AG04450 (cell line): ENCODE results near the gene AEBP1. TPM values are rescaled to one million over a fixed set of nuclear protein-coding genes. Genes with fewer than 3 reads are reported as not detected.

Experiments used
- CTCF ChIA-PET: fragments of 300-600, 350-600 bp; formaldehyde crosslinking; extraction: SDS; loops from one replicate; lab custom pipeline; 2022; ENCODE audit warnings: antibody characterized with exemption, inconsistent platforms; lab: Charles Lee
- POLR2A ChIA-PET: fragments of 350-600 bp; formaldehyde crosslinking; extraction: SDS; loops from one replicate; lab custom pipeline; 2021; ENCODE audit warnings: antibody characterized with exemption, inconsistent platforms; lab: Yijun Ruan, JAX
- DNase-seq: peaks from one replicate; pipeline ENCODE4 v3.0.0-alpha.2; 2011; ENCODE audit warnings: low read depth, low spot score
- H3K27ac ChIP-seq: one replicate; pipeline ENCODE4 v1.5.1; 2012; ENCODE audit warnings: low read depth, low read length, control low read depth
- H3K27me3 ChIP-seq: one replicate; pipeline ENCODE4 v1.6.0; 2012; ENCODE audit warnings: low read length; ENCODE audit not compliant: control insufficient read depth, insufficient read depth
- H3K4me3 ChIP-seq: 2 replicates; pipeline ENCODE4 v1.5.1; 2011; ENCODE audit warnings: mild to moderate bottlenecking, low read depth, low read length, control low read depth
- H3K9me3 ChIP-seq: 2 replicates; pipeline ENCODE4 v1.5.1; 2012; ENCODE audit warnings: low read length; ENCODE audit not compliant: control insufficient read depth, insufficient read depth
- CTCF ChIP-seq: IDR thresholded peaks from 2 replicates; pipeline ENCODE4 v1.5.1; 2011; ENCODE audit warnings: low read depth, low read length, control low read depth, inconsistent platforms
- polyA plus RNA-seq: library from polyadenylated mRNA; depleted of rRNA; stranded (reverse); fragments of >200 nt; gene quantifications from 2 replicates; pipeline ENCODE4 v1.2.3, GENCODE V29; 2011

AEBP1 gene
- polyA plus RNA-seq, 1 experiment = 18.5 TPM

- no peak for DNase-seq
- Histone ChIP-seq H3K9me3 (peaks cover 4% of the 10 kb centered on the region; the same call in 1 of the 2 replicates), H3K27ac (no peak overlapping the region), H3K27me3 (peaks cover 14% of the 10 kb centered on the region), H3K4me3 (no peak overlapping the region)
- ChIA-PET CTCF (no interaction called here), POLR2A (interaction anchor here (0.5 to 1.1 kb wide), 2 partner anchors 13 to 216 kb away, joined by 3 to 5 read pairs; no protein-coding TSS in a partner anchor)
- no peak for TF ChIP-seq CTCF
Measured at GRCh38 chr7:44150466-44150832, 46.3 kb downstream of the AEBP1 start.

- ChIA-PET POLR2A (no interaction called here), CTCF (no interaction called here)
- Histone ChIP-seq H3K4me3 (no peak overlapping the region), H3K27me3 (peaks cover 9% of the 10 kb centered on the region), H3K9me3 (no peaks in the 10 kb centered on the region; the same call in 1 of the 2 replicates), H3K27ac (no peak overlapping the region)
- no peak for DNase-seq
- TF ChIP-seq CTCF = no peak
Measured at GRCh38 chr7:44150966-44151941, 47.1 kb downstream of the AEBP1 start.

GRCh38 chr7:44151956-44152355 lies 47.8 kb downstream of the AEBP1 start:
- POLR2A ChIA-PET = no interaction called here
- no peak for TF ChIP-seq CTCF
- CTCF ChIA-PET = no interaction called here
- H3K27ac ChIP-seq = no peak overlapping the region
- peaks cover 6% of the 10 kb centered on the region for H3K27me3 ChIP-seq
- no peak for DNase-seq
- H3K4me3 ChIP-seq = no peak overlapping the region
- no peaks in the 10 kb centered on the region; the same call in 1 of the 2 replicates for H3K9me3 ChIP-seq

DNA sequence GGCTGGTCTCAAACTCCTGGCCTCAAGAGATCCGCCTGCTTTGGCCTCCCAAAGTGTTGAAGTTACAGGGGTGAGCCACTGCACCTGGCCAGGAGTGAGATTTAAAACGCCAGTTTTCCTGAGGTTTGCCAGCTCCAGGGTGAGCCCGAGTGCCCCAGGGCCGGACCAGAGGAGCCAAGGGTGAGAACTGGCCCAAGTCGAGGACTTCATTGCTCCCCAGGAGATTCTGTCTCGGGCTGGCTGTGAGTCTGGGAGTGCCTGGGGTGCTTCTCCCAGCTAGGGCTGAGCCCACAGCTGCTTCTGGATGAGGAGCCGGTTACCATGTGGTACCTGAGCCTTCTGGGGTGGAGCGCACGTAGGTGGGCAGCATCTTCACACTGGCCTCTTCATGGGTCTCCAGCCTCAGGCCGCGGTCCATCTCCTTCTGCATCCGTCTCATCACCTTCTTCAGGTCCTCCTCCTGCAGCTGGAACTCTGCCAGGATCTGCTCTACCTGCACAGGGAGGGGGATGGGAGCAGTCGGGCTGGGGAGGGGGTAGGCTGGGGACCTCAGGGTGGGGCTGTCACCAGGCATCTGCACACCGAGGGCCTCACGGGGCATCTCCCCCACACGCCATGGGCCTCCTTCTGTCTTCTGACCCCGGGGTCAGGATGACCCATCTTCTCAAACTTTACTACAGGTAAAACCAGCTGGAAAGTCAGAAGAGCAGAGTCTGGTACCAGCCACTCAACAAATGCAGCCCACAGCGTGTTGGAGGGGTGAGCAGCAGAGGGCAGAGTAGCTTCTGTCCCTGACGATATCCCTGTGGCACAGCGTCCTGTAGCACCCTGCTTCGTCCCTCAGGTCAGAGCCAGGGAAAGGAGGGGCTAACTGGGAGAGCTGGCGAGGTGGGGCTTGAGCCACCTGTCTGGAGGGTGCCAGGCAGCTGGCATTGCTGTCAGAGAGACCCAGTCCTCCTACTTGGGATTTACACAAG lies 49.1 kb downstream of the AEBP1 start:
- no peak for DNase-seq
- Histone ChIP-seq H3K9me3 (no peaks in the 10 kb centered on the region), H3K27me3 (no peaks in the 10 kb centered on the region), H3K4me3 (no peak overlapping the region), H3K27ac (no peak overlapping the region)
- no peak for TF ChIP-seq CTCF
- CTCF ChIA-PET = interaction anchor here (0.9 kb wide), 1 partner anchor 43 kb away, joined by 3 read pairs; no protein-coding TSS in a partner anchor
- POLR2A ChIA-PET = no interaction called here
